Measurements from ENCODE around the gene GPT2.

- TF ChIP-seq CTCF (conservative IDR thresholded peaks at IDR 0.05 in 1 of 2, IDR thresholded peaks at IDR 0.05 in 1 of 2; ENCODE audit: extremely low read depth in 1 of 2, insufficient read depth in 1 of 2, low read depth in 1 of 2, low read length in 2 of 2) (no peak), EZH2 (IDR thresholded peaks at IDR 0.05; ENCODE audit: borderline replicate concordance, low read length) (no peak)
These were observed 16.5 kb downstream of the GPT2 start for GRCh38 chr16:46900455-46901235.

All from mammary epithelial cell (primary cell).